Amniotic stem cell (primary cell): Measurements from ENCODE around the gene EDC4.
"Not testable (repeated sequence)": the region's sequence is repeated elsewhere in the genome, so short reads cannot be mapped to it uniquely, and the experiment has no call there.

Experiments used
- DNase-seq: peaks from one replicate; lab custom pipeline; 2025; lab: John Stamatoyannopoulos, UW

EDC4 gene

GRCh38 chr16:67909056-67909742 lies 36.3 kb downstream of the EDC4 start:
- DNase-seq: no peak

DNA sequence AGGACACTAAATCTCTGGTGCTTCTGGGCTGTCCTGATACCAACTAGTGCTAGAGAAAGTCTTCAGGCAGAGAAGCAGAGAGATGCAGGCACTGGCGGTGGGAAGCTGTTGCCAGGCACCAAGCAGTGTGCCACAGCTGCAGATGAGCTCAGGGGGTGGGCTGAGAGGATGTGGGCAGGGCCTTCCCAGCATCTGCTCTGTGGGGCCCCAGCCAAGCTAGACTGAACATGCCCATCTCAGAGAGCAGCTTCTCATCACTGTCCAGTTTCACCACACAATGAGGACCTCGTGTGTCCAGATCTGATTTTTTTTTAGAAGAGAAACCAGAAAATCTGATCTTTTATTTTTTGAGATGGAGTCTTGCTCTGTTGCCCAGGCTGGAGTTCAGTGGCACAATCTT lies 37.3 kb downstream of the EDC4 start:
- DNase-seq: no peak

DNA sequence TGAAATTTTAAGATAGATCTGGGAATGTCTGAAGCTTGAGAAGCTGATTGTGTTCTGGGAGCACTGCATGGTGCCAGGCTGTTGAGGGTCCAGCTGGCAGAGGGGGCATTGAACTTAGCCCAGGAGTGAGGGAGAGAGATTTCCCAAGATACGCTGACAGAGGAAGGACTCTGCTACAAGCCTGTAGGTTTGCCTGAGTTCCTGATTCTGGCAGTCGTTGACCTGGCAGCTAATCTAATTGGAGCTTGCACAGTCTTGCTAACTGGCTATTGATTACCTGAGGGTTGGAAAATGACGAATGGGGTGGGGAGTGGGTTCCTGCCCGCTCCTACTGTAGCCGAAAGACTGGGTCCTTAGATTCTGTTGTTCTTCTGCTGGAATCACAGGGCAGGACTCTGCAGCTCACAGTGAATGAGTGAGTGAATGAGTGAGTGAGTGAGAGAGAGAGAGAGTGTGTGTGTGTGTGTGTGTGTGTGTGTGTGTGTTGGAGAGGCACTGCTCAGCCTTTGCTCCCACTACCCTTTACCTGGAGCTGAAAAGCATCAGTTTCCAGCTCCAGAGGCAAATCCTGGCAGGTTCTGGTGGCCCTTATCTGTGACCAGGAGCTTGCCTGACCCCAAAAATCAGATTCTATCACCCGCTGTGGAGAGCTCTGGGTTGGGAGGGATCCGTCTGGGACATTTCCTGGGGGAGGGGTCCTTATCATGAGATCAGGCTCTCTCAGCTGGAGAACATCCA lies 42.1 kb downstream of the EDC4 start:
- no peak for DNase-seq

- DNase-seq: not testable (repeated sequence)
These were observed 42.6 kb downstream of the EDC4 start for GRCh38 chr16:67915496-67915769.

- DNase-seq: no peak
These were observed 43.2 kb downstream of the EDC4 start for GRCh38 chr16:67915831-67916723.

- no peak for DNase-seq
These were observed 44.4 kb downstream of the EDC4 start for GRCh38 chr16:67917140-67917851.

DNA sequence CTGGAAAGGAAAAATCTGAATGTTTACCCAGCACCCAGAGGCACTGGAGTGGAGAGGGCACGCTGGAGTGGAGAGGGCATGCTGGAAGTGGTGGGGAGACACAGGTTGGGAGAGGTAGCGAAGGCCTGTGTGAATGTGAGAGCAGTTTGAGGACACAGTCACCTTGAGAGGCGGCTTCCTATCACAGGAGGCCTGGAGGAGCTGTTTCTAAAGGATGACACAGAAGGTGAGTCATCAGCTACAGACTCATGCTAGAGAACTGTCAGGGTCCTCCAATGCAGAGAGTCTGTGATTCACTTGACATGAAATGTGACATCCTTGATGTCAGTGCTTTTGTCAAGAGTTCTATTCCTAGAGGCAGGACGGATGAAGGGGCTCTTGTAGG lies 45.0 kb downstream of the EDC4 start:
- DNase-seq: peak; percentile 82

GRCh38 chr16:67919622-67920221 lies 46.9 kb downstream of the EDC4 start:
- no peak for DNase-seq

GRCh38 chr16:67922221-67922620 lies 49.4 kb downstream of the EDC4 start:
- no peak for DNase-seq

GRCh38 chr16:67922740-67923139 lies 49.9 kb downstream of the EDC4 start:
- no peak for DNase-seq

DNA sequence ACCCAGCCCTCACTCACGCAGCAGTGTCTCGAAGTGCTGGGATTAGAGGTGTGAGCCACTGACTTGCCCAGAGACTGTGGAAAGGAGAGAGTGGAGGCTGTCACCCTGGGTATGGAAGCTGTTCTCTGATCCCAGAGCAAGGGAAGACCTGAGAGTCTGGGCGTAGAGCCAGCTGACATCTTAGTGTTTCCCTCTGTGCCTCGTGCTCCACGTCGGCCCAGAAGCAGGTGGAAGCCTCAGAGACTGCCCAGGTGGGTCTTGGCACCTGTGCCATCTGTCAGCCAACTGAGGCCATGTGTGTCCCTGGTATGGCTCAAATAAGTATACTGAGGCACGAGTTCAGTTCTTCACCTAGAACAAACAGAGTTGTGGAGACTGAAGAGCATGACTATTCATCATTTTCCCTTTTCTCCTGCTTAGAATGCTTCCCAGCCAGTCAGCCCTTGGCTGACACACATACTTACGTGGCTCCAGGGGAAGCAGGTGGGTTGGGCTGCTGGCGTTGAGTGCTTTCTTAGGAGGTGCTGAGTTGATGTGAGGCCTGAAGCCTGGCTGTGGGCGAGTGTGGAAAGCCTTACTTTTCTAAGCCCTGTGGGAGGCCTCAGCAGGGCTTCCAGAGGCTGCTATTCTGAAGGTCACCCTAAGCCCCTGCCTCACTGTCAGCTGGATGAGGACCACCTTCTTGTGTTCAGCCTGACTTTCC lies 50.7 kb downstream of the EDC4 start:
- no peak for DNase-seq

GRCh38 chr16:67924140-67924906 lies 51.5 kb downstream of the EDC4 start:
- no peak for DNase-seq

GRCh38 chr16:67926181-67926750 lies 53.4 kb downstream of the EDC4 start:
- no peak for DNase-seq

DNA sequence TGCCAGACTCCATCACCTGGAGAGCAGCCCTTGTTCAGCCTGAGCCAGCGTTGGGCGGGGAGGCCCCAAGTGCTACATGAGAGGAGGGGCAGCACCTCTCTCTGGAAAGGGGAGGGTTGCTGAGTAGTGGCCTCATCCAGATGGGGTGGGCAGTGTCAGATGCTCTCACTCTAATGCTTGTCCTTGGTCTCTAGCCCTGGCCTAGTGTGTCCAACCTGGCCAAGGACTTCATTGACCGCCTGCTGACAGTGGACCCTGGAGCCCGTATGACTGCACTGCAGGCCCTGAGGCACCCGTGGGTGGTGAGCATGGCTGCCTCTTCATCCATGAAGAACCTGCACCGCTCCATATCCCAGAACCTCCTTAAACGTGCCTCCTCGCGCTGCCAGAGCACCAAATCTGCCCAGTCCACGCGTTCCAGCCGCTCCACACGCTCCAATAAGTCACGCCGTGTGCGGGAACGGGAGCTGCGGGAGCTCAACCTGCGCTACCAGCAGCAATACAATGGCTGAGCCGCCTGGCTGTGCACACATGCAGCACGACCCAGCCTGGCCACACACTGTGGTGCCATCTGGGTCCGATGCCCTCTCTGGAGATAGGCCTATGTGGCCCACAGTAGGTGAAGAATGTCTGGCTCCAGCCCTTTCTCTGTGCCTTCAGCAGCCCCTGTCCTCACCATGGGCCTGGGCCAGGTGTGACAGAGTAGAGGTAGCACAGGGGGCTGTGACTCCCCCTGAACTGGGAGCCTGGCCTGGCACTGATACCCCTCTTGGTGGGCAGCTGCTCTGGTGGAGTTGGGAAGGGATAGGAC lies 54.5 kb downstream of the EDC4 start:
- DNase-seq: no peak

- no peak for DNase-seq
These were observed 55.3 kb downstream of the EDC4 start for GRCh38 chr16:67928147-67928546.

DNA sequence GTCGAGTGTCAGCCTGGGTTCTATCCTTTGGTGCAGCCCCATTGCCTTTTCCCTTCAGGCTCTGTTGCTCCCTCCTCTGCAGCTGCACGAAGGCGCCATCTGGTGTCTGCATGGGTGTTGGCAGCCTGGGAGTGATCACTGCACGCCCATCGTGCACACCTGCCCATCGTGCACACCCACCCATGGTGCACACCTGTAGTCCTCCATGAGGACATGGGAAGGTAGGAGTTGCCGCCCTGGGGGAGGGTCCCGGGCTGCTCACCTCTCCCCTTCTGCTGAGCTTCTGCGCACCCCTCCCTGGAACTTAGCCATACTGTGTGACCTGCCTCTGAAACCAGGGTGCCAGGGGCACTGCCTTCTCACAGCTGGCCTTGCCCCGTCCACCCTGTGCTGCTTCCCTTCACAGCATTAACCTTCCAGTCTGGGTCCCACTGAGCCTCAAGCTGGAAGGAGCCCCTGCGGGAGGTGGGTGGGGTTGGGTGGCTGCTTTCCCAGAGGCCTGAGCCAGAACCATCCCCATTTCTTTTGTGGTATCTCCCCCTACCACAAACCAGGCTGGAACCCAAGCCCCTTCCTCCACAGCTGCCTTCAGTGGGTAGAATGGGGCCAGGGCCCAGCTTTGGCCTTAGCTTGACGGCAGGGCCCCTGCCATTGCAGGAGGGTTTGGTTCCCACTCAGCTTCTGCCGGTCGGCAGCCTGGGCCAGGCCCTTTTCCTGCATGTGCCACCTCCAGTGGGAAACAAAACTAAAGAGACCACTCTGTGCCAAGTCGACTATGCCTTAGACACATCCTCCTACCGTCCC lies 55.9 kb downstream of the EDC4 start:
- peak; percentile 28 for DNase-seq

- no peak for DNase-seq
These were observed 57.3 kb downstream of the EDC4 start for GRCh38 chr16:67930191-67930590.

GRCh38 chr16:67930678-67931211 lies 57.9 kb downstream of the EDC4 start:
- DNase-seq: no peak
